Ecto neural progenitor cell (in vitro differentiated cells): ENCODE data around the gene ABCB1.

Experiments
- DNase-seq: peaks from one replicate; pipeline ENCODE4 v3.0.0-alpha.2; 2018; ENCODE audit warnings: low spot score

Gene ABCB1

GRCh38 chr7:87600130-87601124 lies at the start of gene ABCB1:
ABCB1 (minus strand) TSS chr7:87600884; CDS start chr7:87600184, 700 bp downstream.
- DNase-seq = peak; percentile 75

DNA sequence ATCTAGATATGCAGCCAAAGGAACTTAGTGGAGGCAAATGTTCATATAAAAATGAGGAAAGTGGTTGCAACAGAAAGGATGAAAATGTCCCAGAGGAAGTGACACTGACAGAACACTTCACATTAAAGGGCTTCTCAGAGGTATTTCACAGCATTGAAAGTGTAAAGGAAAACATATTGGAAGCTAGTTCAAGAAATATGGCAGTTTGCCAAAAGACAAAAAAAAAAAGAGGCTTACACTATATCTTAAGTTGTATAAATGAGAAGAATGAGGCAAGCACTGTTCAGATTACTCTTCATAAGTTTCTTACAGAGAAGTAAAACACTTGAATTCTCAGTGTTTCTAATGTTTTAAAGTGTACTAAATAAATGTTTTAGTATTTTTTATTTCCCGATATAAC lies 47.6 kb upstream of the ABCB1 start:
- DNase-seq = no peak

GRCh38 chr7:87645446-87645845 lies 44.8 kb upstream of the ABCB1 start:
- no peak for DNase-seq

DNA sequence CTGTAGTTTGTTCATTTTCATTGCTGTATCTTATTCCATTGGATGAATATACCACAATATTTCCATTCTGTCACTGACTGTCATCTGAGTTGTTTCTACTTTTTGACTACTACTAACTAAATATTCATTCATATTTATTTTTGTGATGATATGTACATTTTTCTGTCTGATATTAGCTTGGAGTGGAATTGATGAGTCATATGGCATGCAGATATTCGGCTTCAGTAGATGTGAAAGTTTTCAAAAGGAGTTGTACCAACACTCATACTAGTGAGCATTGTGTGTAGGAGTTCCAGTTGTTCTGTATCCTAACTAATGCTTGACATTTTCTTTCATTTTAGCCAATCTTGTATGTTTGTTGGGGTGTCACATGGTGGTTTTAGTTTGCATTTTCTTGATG lies 35.2 kb upstream of the ABCB1 start:
- no peak for DNase-seq

DNA sequence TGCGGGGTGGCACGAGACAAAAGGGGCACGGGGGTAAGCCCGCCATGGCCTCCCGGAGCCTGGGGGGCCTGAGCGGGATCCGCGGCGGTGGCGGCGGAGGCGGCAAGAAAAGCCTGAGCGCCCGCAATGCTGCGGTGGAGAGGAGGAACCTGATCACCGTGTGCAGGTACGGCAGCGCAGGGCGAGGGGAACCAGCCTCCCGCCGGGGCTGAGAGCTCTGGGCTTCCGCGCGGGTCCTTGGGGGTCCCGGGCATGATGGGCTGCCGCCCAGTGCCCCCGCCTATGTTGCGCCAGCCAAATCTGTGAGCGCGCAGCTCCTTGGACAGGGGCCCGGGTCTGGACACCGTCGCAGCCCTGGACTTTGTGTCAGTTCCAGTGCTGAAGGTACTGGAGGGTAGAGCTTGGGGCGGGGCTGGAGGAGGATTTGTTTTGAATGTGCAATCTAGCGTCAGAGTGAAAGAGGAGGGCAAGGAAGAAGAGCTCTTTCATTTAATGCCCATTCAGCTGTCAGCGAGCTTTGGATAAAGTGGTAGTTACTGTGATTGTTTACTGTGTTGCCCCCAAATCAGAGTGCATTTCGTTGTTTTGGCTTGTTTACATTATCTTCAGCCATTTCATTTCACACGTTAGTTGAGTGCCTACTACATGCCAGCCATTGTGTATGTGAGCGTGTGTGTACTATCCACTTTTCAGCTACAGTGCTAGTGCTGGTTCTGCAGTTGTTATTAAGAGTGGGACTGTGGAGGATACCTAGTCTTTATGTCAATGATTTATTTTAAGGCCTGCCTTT lies 28.3 kb upstream of the ABCB1 start:
- DNase-seq = peak; percentile 67

GRCh38 chr7:87627634-87627994 lies 26.9 kb upstream of the ABCB1 start:
- DNase-seq = no peak

- DNase-seq = no peak
Observed at GRCh38 chr7:87625101-87625500, 24.4 kb upstream of the ABCB1 start.

GRCh38 chr7:87624628-87625027 lies 23.9 kb upstream of the ABCB1 start:
- DNase-seq = no peak

DNA sequence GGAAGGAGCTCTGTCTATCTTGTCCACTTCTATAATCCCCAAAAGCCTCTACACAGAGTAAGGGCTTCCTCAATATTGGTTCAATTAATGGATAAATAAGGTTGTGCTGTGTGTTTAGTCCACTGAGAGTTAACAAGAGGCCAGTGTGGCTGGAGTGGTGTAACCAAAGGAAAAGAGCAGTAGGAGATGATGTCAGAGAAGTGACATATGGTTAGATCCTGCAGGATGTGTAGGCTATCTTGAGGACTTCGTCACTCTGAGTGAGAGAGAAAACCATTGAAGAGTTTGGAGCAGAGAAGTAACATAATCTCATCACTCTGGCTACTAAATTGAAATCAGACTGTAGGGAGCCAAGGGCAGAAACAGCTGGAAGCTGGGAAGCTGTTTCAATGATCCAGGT lies 14.5 kb upstream of the ABCB1 start:
- no peak for DNase-seq

- no peak for DNase-seq
Observed at GRCh38 chr7:87609916-87610315, 9.2 kb upstream of the ABCB1 start.

DNA sequence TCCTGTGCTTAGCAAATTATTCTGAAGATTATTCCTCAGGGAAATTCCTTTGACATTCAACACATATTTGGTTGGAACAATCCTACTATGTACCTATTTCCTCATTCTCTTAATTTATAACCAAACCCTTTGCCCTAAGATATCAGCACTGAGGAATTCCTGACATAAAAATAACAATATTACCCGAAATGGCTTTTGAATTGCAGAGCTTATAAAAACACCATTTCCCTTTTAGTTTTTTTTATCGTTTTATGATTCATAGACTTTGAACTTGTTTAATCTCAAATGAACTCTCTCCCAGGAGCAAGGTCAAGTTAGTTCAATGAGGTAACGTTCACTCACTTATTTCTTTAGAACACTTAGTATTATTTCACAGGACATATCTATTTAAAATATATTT lies 7.7 kb upstream of the ABCB1 start:
- no peak for DNase-seq

DNA sequence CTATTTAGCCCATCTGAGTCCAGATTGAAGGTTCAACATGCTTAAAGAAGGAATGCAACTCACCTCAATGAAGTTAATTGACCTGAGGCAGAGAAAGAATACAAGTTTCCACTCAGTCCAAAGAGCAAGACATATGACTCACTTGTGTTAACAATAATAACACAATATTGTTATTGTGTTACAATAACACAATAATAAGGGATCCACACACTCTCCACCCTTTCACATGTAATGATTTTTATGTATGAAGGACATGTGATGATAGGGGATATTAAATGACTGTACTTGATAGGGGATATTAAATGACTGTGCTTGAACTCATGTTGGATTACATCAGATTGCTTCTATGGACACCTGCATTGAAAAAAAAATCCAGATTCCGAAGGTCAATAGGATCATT lies 3.6 kb upstream of the ABCB1 start:
- no peak for DNase-seq

- DNase-seq = no peak
Observed at GRCh38 chr7:87599336-87599735, 1.3 kb downstream of the ABCB1 start.

DNA sequence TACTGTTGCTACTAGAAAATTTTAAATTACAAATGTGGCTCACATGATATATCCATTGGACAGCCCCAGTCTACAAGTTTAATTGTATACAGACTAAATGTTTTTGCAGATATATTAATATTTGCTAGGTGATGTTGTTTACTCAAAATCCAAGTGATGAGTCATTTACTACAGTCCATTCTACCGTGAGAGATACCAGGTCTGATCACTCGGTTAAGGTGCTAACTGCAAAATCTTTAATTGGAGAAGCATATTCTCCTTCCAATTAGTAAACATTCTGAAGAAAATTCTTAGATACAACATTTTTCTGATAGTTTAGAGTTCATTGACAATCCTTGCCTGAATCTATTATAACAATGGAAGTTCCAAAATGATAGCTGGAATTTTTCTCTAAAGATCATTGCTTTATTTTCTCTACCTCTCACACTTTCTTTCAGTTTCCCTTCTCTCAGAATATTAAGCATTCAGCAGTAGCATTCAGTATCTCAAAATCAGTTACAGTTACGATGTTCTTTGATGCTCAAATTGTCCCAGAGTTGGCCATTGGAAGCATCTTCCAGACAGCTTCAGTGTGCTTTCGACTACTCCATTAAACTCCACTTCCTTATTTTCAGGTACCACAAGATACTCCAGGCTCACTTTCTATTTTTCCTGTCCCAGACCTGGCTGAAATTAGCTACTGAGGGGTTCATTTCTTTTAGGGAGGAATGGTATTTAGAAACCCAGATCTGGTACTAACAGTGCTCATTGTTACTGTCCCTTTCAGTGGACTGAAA lies 2.3 kb downstream of the ABCB1 start:
- no peak for DNase-seq

GRCh38 chr7:87596696-87597095 lies 4.0 kb downstream of the ABCB1 start:
- DNase-seq = no peak

- DNase-seq = no peak
Observed at GRCh38 chr7:87596136-87596535, 4.5 kb downstream of the ABCB1 start.

DNA sequence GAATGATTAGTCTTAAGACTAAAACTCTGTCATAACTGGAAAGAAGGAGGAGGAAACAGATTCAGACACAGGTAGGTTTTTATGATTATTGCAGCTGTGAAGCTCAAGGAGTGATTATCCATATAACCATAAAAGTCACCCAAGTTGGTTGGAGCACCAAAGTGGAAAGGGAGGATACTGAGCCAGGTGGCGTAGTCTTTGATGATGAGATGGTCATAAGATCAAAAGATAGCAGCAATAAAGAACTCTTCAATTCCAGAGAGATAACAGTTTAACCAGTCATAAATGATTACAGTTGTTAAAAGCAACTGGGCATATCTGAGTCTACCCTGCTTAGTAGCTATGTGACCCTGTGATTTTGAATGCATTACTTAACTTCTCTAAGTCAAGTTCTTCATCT lies 8.4 kb downstream of the ABCB1 start:
- no peak for DNase-seq

GRCh38 chr7:87591211-87591610 lies 9.5 kb downstream of the ABCB1 start:
- DNase-seq = no peak

GRCh38 chr7:87590578-87590977 lies 10.1 kb downstream of the ABCB1 start:
- DNase-seq = no peak

DNA sequence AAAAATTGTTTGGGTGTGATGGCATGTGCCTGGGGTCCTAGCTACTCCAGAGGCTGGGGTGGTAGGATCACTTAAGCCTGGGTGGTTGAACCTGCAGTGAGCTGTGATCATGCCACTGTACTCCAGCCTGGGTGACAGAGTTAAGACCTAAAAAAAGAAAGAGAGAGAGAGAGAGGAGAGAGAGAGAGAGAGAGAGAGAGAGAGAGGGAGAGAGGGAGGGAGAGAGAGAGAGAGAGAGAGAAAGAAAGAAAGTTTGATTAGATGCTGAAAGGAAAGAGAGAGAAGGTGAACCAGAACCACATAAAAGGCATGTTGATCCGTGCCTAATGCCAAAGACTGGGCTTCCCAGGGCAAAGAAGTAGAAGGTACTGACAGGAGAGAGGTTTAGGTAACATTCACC lies 11.1 kb downstream of the ABCB1 start:
- no peak for DNase-seq

- no peak for DNase-seq
Observed at GRCh38 chr7:87581723-87582122, 19.0 kb downstream of the ABCB1 start.

DNA sequence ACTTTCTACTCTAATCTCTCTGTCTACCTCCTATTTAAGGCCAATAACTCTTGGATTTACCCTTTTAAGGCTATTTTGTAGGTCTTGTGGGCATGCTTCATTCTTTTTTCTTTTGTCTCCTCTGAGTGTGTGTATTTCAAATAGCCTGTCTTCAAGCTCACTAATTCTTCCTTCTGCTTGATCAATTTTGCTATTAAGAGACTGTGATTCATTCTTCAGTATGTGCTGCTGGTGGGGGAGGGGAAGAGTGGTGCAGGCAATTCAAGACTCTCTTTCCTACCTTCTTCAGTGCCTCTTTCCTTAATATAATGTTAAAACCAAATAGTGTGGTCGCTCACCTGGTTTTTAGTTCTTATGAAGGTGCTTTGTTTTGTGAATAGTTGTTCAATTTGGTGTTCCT lies 20.0 kb downstream of the ABCB1 start:
- no peak for DNase-seq
